Ishikawa (cell line): ENCODE measurements around the gene ZNF10.

Experiments used
- CEBPB ChIP-seq: IDR thresholded peaks from 2 replicates; pipeline ENCODE4 v1.6.1; 2012
- EGR1 ChIP-seq: IDR thresholded peaks from 2 replicates; pipeline ENCODE4 v1.6.1; 2012
- EP300 ChIP-seq: IDR thresholded peaks from 2 replicates; pipeline ENCODE4 v1.6.1; 2012; ENCODE audit warnings: borderline replicate concordance
- FOXM1 ChIP-seq: IDR thresholded peaks from 2 replicates; pipeline ENCODE4 v1.6.1; 2012; ENCODE audit warnings: low read depth, borderline replicate concordance
- RAD21 ChIP-seq: IDR thresholded peaks from 2 replicates; pipeline ENCODE4 v1.6.1; 2012; ENCODE audit warnings: low read depth
- REST ChIP-seq: IDR thresholded peaks from 2 replicates; pipeline ENCODE4 v1.6.1; 2012; ENCODE audit warnings: low read depth, mild to moderate bottlenecking
- TAF1 ChIP-seq: IDR thresholded peaks from 2 replicates; pipeline ENCODE4 v1.6.1; 2012; ENCODE audit warnings: low read depth, mild to moderate bottlenecking
- TEAD4 ChIP-seq: IDR thresholded peaks from 2 replicates; pipeline ENCODE4 v1.6.1; 2012
- USF1 ChIP-seq: IDR thresholded peaks from 2 replicates; pipeline ENCODE4 v1.6.1; 2012
- ZBTB7A ChIP-seq: IDR thresholded peaks from 2 replicates; pipeline ENCODE4 v1.6.1; 2012; ENCODE audit warnings: low read depth

GRCh38 chr12:133105620-133106019 lies 24.8 kb upstream of the ZNF10 start:
- TF ChIP-seq ZBTB7A (no peak), REST (no peak), FOXM1 (no peak), EP300 (no peak), TAF1 (no peak), USF1 (no peak), TEAD4 (no peak), CEBPB (no peak), RAD21 (no peak), EGR1 (no peak)
